IMR-90 (cell line): ENCODE measurements around the gene ERCC4.

ENCODE experiments used
- CEBPB ChIP-seq: IDR thresholded peaks from 2 replicates; pipeline ENCODE4 v1.6.1; 2012; ENCODE audit warnings: low read depth, low read length, improper control_type of control experiment
- CHD1 ChIP-seq: IDR thresholded peaks from 2 replicates; pipeline ENCODE4 v1.6.1; 2012; ENCODE audit warnings: low read depth, low read length, improper control_type of control experiment
- CTCF ChIP-seq: conservative IDR thresholded peaks from 2 replicates; pipeline ENCODE4 v1.5.1; 2012; ENCODE audit warnings: mild to moderate bottlenecking, low read depth, low read length, improper control_type of control experiment
- MAZ ChIP-seq: IDR thresholded peaks from 2 replicates; pipeline ENCODE4 v1.6.1; 2012; ENCODE audit warnings: low read depth, mild to moderate bottlenecking, low read length, improper control_type of control experiment, moderate library complexity, borderline replicate concordance
- POLR2A ChIP-seq: IDR thresholded peaks from 2 replicates; pipeline ENCODE4 v1.6.1; 2012; ENCODE audit warnings: mild to moderate bottlenecking, low read depth, low read length
- RCOR1 ChIP-seq: IDR thresholded peaks from 2 replicates; pipeline ENCODE4 v1.6.1; 2012; ENCODE audit warnings: mild to moderate bottlenecking, low read length, improper control_type of control experiment; ENCODE audit not compliant: insufficient replicate concordance

DNA sequence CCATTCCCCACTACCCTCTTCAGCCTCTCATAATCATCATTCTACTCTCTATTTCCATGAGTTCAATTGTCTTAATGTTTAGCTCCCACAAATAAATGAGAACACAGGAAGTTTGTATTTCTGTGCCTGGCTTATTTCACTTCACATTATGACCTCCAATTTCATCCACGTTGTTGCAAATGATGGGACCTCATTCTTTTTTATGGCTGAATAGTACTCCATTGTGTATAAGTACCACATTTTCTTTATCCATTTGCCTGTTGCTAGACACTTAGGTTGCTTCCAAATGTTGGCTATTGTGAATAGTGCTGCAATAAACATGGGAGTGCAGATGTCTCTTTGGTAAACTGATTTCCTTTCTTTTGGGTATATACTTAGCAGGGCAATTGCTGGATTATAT lies 42.3 kb downstream of the ERCC4 start:
- TF ChIP-seq CTCF (no peak), POLR2A (no peak), CHD1 (no peak), CEBPB (no peak), RCOR1 (no peak), MAZ (no peak)
